Cardiac muscle cell (in vitro differentiated cells and primary cell): ENCODE results near the gene CRADD. TPM values are rescaled to one million over a fixed set of nuclear protein-coding genes. Genes with fewer than 3 reads are reported as not detected.

Source experiments
- DNase-seq, 2 donors: peaks; one replicate each; pipeline versions ENCODE4 v3.0.0 to v3.0.0-alpha.2; 2010 to 2017; ENCODE audit warnings: low read depth in 1 of 2, low spot score in 1 of 2
- H3K27ac ChIP-seq: fragments of 200-600 bp; sonication (generic); 2 replicates; pipeline ENCODE4 v1.5.1; 2016
- H3K27me3 ChIP-seq: fragments of 200-600 bp; sonication (generic); 2 replicates; pipeline ENCODE4 v1.6.0; 2016; ENCODE audit warnings: control low read depth
- H3K36me3 ChIP-seq: fragments of 200-600 bp; sonication (generic); 2 replicates; pipeline ENCODE4 v1.5.1; 2016; ENCODE audit warnings: control low read depth
- H3K4me1 ChIP-seq: fragments of 200-600 bp; sonication (generic); 2 replicates; pipeline ENCODE4 v1.8.1; 2017; ENCODE audit warnings: low read depth, mild to moderate bottlenecking, mixed run types
- H3K4me3 ChIP-seq: fragments of 200-600 bp; sonication (generic); 2 replicates; pipeline ENCODE4 v1.5.1; 2016; ENCODE audit warnings: mild to moderate bottlenecking
- H3K9me3 ChIP-seq: fragments of 200-600 bp; sonication (generic); 2 replicates; pipeline ENCODE4 v1.5.1; 2017; ENCODE audit warnings: low read depth, mild to moderate bottlenecking, control low read depth
- polyA plus RNA-seq: library from polyadenylated mRNA; unstranded; fragments of >200 nt; fragmentation: Nextera tagmentation; extraction: Ambion mirVana; gene quantifications from 2 replicates; pipeline ENCODE4 v1.2.1, GENCODE V29; 2016
- total RNA-seq: library from RNA; depleted of rRNA; stranded (reverse); fragments of >200 nt; gene quantifications from 2 replicates; pipeline ENCODE4 v1.2.3, GENCODE V29; 2016
- TF ChIP-seq, protein P1 (sequence below): IDR thresholded peaks from 2 replicates; pipeline ENCODE4 v1.5.1; 2012; ENCODE audit warnings: low read depth, mild to moderate bottlenecking, low read length

Gene CRADD
- total and polyA plus RNA-seq, 2 experiments from 2014 or later, result 13.8 to 37.9 TPM

- H3K27me3 ChIP-seq, result no peaks in the 10 kb centered on the region
- TF ChIP-seq, protein P1, sequence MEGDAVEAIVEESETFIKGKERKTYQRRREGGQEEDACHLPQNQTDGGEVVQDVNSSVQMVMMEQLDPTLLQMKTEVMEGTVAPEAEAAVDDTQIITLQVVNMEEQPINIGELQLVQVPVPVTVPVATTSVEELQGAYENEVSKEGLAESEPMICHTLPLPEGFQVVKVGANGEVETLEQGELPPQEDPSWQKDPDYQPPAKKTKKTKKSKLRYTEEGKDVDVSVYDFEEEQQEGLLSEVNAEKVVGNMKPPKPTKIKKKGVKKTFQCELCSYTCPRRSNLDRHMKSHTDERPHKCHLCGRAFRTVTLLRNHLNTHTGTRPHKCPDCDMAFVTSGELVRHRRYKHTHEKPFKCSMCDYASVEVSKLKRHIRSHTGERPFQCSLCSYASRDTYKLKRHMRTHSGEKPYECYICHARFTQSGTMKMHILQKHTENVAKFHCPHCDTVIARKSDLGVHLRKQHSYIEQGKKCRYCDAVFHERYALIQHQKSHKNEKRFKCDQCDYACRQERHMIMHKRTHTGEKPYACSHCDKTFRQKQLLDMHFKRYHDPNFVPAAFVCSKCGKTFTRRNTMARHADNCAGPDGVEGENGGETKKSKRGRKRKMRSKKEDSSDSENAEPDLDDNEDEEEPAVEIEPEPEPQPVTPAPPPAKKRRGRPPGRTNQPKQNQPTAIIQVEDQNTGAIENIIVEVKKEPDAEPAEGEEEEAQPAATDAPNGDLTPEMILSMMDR, result no peak
- H3K27ac ChIP-seq, result no peak overlapping the region
- no peak overlapping the region for H3K4me3 ChIP-seq
- DNase-seq, result peak in 1 of 2 donors; percentile 70
- H3K36me3 ChIP-seq, result no peaks in the 10 kb centered on the region
- peaks cover 8% of the 10 kb centered on the region for H3K4me1 ChIP-seq
- no peaks in the 10 kb centered on the region for H3K9me3 ChIP-seq
These were observed 231.8 kb downstream of the CRADD start for GRCh38 chr12:93908846-93909567.

GRCh38 chr12:93911396-93911795 lies 234.2 kb downstream of the CRADD start:
- no peaks in the 10 kb centered on the region for H3K9me3 ChIP-seq
- H3K4me3 ChIP-seq, result no peak overlapping the region
- H3K4me1 ChIP-seq, result peaks cover 8% of the 10 kb centered on the region
- no peaks in the 10 kb centered on the region for H3K36me3 ChIP-seq
- DNase-seq, result peak in 1 of 2 donors; percentile 73
- TF ChIP-seq, protein P1, result no peak
- no peaks in the 10 kb centered on the region for H3K27me3 ChIP-seq
- no peak overlapping the region for H3K27ac ChIP-seq

DNA sequence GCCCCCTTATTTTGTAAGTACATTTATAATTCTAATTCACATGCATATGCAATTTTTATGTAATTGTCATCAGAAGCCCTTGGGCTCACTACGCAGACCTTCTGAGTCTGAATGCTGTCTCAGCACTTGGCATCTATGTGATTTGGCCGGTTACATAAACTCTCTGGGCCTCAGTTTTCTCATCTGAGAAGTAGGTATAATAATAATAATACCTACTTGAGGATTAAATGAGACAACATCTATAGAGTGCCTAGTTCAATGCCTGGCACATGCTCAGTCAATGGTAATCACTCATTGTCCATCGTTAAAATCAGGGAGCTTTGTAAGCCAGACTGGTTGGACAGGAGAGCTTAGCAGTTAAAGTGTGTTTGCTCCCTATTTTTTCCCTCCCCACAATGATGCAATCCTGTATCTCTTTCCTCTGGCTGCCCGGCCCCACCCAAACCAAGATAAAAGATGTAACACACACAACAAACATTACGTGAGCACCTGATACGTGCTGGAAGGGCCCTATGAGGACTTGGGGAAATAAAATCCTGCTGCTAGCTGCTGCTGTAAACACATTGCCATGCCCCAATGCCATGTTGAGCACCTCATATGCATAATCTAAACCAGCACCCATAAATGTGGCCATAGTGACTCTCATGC lies 235.0 kb downstream of the CRADD start:
- peaks cover 8% of the 10 kb centered on the region for H3K4me1 ChIP-seq
- H3K27ac ChIP-seq, result no peak overlapping the region
- peak in 1 of 2 donors; percentile 29 for DNase-seq
- no peaks in the 10 kb centered on the region for H3K36me3 ChIP-seq
- no peaks in the 10 kb centered on the region for H3K9me3 ChIP-seq
- TF ChIP-seq, protein P1, result no peak
- no peaks in the 10 kb centered on the region for H3K27me3 ChIP-seq
- no peak overlapping the region for H3K4me3 ChIP-seq

DNA sequence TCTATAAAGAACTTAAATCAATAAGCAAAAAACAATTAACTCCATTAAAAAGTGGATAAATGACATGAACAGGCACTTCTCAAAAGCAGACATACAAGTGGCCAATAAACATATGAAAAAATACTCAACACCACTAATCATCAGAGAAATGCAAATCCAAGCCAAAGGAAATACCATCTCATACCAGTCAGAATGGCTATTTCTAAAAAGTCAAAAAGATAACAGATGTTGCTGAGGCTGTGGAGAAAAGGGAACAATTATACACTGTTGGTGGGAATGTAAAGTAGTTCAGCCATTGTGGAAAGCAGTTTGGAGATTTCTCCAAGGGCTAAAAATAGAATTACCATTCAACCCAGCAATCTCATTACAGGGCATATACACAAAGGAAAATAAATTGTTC lies 236.7 kb downstream of the CRADD start:
- DNase-seq, result peak in 1 of 2 donors; percentile 81
- TF ChIP-seq, protein P1, result no peak
- Histone ChIP-seq H3K9me3 (no peaks in the 10 kb centered on the region), H3K4me3 (no peak overlapping the region), H3K27ac (no peak overlapping the region), H3K36me3 (no peaks in the 10 kb centered on the region), H3K27me3 (no peaks in the 10 kb centered on the region), H3K4me1 (peaks cover 8% of the 10 kb centered on the region)

DNA sequence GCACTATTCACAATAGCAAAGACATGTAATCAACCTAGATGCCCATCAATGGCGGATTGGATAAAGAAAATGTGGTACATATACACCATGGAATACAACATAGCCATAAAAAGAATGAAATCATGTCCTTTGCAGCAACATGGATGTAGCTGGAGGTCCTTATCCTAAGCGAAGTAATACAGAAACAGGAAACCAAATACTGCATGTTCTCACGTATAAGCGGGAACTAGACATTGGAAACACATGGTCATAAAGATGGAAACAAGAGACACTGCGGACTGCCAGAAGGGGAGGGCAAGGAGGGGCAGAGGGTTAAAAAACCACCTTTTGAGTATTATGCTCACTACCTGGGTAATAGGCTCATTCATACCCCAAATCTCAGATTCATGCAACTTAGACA lies 237.1 kb downstream of the CRADD start:
- Histone ChIP-seq H3K27me3 (no peaks in the 10 kb centered on the region), H3K36me3 (no peaks in the 10 kb centered on the region), H3K4me1 (peaks cover 8% of the 10 kb centered on the region), H3K4me3 (no peak overlapping the region), H3K27ac (no peak overlapping the region), H3K9me3 (no peaks in the 10 kb centered on the region)
- TF ChIP-seq, protein P1, result no peak
- DNase-seq, result no peak
